GM19240 (cell line): ENCODE results near the gene ARHGAP22.

Source experiments
- DNase-seq: peaks from one replicate; pipeline ENCODE4 v3.0.0; 2011; ENCODE audit warnings: low spot score; ENCODE audit not compliant: insufficient read length

ARHGAP22 gene

DNA sequence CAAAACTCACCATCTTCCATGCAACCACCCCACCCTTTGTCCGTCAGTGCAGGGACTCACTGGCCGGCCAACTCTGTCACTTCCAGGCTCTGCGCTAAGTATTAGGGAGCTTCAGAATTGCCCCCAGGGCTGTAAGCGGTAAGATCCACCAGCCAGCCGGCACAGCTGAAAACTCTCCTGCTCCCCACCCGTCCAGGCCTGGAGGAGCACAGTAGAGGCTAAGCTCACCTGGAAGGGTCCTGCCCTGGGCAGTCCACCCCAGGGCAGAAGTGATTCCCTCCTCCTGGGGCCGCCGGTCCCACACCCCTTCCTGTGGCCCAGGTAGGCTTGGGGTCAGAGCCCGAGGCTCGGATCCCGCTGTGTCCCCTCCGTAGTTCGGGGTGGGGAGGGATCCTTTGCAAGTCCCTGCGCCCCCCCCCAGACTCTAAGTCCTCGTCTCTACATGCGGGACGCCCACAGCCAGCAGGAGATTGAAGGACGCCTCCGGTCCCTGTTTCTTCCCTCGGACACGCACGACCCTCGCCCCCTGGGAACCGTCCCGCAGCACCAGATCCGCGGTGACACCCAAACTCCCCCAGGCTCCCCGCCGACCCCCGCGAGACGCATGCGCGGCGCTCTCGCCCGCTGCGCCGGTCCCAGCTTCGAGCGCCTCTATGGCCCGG, 138.9 kb downstream of the ARHGAP22 start:
- DNase-seq: no peak

DNA sequence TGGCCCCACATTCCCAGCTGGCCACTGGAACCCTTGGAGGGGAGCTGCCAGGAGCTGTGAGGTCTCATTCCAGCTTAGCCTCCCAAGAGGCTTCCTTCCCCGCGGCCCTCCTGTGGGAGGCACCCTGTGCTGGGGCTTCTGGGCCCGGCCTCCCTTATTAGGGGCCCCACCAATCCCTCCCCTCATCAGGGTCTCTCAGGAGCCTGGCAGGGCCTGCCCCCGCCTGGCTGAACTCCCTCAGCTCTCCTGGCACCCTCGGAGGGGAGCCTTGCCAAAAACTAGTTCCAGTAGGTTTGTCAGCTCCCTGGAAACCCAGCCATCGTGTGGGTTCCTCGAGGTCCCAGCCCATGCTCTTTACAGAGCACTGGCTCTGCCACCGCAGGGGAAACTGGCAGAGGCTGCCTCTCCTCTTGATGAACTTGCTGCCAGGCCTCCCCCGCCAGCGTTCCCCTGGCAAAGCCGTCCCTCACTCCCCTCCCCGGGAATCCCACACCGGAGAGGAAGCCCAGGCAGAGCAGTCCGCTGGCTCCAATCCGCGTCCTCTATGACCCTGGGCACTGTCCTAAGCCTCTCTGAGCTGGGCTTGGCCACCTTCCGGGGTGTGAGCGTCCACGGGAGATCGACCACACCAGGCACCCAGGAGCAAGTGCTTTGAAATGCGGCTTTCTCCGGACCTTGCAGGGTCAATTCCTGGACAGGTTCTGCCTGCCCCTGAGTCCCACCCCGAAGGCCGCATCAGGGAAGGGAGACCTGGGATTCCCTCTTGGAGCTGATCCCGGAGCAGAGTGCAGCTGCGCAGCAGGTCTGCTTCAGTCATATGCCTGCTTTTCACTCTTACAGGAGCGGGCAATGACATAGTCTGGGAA, 139.8 kb downstream of the ARHGAP22 start:
- no peak for DNase-seq

DNA sequence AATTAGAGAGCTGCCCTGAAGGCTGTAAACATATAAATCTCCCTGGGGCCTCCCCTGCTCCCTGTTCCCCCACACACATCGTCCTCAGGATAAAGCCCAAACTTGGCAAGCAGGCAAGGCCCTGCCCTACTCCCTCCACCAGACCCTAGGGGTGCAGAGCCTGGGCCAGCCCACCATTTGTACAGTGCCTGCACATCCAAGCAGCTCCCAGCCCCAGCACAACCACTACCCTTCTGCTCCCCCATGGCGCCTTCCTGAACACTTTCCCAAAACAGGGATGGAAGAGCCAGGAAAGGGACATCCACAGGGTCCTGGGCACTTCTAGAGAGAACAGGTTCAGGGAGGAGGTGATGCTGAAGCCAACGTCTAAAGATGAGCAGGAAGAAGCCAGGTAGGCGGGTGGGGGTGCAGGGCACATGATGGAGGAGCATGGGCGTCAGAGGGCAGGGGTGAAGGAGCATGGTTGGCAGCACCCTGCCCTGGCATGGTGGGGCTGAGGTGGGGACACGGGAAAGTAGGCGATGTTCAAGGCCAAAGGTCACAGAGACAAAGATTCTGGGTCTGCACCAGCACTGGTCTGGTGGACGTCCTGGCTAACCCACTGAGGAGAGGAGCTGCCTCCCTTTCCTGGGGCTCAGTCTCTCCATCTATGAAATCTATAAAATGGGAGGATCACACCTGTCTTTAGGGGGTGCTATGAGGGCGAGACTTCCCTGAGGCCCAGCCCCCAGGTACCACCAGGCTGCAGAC, 140.6 kb downstream of the ARHGAP22 start:
- no peak for DNase-seq

DNA sequence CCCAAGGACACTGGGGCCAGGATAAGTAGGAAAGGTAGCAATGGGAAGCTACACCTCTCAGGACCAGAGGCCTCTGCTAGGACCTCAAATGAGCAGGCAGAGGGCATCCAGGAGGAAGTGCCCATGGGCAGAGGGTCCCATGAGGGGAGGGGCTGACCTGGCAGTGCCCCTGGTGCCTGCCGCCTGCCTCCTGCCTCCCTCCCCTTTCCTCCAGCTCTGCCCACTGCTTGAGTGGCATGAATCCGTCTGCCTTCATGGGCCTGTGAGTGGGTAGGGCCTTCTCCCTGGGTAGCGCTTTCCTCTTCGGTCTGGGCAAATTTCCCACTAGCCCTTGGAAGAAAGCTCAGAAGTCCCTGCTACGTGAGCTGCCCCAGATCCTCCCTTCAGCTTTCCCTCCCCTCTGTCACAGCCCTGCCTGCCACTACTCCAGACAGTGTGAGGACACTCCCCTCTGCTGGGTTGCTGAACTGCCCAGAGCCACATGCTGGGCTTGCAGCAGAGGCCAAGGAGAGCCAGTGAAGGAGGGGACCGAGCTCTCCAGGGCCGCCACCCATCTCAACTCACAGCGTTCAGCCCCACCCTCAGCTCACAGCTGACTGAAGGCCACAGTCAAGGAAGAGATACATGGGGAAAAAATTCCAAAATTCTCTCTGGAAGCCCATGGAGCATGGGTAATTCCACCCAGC, 141.4 kb downstream of the ARHGAP22 start:
- no peak for DNase-seq

DNA sequence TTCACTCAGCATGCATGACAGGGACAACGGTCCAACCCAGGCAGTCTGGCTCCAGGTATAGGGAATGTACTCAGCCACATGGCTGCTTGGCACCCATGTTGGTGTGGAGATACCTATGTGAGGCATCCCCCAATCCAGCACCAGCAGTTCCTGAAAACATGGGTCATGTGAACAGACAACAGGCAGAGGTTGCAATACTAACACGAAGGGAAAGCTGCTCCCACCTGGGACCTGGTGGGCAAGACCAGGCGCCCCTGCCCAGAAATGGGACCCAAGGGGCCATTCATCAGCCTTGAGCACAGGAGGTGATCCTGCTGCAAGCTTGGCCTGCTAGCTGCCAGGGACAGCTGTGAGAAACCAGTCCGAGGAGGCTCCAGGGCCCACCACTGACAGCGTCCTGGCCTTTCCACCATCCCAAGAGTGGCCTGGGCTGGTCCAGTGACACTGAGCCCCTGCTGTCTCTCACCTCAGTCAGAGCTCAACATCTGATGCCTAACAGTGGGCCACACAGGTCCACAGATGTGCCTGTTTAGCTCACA, 142.3 kb downstream of the ARHGAP22 start:
- DNase-seq: no peak

DNA sequence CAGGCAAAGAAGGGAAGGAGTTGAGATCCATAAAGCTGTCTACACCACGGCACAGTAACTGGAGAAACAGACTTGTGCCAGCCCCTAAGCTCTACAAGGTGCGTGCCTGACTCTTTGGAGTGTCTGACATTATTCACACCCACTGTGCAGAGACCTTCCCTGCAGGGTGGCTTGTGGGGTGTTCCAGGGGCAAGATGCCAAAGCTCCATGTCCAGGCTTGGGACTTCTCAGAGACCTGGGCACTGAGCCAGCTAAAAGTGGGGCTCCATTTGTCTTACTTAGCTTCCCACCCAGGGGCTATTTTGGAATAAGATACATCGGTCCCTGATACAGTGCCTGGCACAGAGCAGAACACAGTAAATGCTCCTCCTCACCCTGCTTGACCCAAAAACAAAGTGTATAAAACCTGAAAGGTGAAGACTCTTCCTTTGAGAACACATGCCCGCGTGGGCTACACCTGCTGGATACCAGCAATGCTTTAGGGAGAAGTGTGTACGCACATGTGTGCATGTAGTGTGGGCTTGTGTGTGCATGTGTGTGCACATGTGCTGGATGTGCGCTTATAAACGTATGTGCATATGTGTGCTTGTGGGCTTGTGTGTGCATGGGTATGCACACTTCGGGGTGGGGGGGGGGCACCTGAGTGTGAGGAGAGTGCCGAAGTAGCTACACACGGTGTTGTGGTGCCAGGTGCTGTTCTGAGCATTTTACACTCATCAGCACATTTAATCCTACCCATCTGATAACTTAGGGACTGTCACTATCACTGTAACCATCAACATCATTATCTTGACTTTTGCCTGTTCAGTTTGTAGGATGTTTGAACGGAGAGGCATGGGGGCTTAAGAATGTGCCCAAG, 143.0 kb downstream of the ARHGAP22 start:
- DNase-seq: no peak

DNA sequence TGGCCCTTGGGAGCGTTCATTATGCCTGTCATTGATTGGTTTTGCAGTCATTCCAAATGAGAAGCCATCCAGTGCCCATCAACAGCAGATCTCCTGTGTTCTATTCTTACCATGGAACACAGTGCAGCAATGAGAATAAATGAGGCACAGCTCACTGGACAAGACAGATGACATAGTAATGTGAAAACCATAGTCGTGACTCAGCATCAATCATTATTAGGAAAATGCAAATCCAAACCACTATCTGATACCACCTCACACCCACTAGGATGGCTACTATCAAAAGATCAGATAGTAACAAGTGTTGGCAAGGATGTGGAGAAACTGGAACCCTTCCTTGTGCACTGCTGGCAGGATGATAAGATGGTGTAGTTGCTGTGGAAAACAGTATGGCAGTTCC, 144.7 kb downstream of the ARHGAP22 start:
- DNase-seq: no peak

DNA sequence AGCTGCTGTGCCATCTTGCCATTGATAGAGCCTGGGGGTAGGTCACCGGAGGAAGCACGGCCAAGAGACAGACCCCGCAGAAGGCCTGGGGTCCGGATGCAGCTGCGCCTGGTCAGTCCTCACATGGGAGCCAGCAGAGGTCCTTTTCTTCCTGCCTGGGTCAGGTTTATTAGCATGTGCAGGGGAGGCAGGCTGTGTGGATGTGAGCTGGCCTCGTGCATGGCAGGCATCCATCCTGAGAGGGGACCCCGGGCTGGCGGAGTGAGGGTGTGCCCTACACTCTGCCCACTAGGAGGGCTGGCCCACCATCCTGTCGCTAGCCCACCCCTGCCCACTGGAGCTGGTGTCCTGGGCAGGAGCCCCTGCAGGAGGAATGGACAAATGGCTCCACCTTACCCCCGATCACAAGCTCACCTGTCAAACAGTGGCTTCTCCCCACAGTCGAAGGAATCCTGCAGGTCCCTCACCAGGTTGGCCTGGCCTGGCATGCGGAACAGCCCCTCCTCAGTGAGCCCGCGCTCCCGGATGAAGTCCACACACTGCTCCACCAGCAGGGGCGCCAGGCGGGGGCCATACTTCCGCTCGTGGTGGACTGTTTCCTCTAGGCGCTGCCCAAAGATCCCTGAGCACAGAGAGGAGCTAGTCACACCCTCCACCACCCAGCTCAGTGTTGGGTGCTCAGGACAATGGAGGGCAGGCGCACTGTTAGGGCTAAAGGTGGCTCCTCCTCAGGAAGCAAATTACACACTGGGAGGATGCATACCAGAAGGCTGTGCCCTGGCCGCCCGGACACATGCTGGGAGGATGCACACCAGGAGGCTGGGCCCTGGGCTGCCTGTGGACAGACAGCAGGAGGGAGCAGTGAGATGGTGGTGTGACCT, 145.4 kb downstream of the ARHGAP22 start:
- no peak for DNase-seq

DNA sequence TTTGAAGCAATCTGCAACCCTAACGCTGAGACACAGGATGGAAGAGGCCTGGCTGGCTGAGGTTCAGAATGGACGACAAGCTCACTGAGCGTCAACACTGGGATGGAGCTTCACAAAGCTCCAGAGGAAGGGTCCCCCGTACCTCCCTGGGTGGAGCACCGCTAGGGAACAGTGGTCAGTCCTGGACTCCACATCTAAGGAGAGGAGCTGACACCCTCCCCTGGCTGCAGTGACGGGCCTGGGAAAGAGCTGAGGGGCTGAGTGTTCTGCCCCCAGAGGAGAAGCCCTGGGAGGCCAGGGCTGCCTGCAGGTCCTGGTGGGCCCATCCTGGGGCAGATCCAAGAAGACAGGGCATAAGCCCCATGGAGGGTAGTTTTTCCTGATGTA, 146.2 kb downstream of the ARHGAP22 start:
- no peak for DNase-seq

DNA sequence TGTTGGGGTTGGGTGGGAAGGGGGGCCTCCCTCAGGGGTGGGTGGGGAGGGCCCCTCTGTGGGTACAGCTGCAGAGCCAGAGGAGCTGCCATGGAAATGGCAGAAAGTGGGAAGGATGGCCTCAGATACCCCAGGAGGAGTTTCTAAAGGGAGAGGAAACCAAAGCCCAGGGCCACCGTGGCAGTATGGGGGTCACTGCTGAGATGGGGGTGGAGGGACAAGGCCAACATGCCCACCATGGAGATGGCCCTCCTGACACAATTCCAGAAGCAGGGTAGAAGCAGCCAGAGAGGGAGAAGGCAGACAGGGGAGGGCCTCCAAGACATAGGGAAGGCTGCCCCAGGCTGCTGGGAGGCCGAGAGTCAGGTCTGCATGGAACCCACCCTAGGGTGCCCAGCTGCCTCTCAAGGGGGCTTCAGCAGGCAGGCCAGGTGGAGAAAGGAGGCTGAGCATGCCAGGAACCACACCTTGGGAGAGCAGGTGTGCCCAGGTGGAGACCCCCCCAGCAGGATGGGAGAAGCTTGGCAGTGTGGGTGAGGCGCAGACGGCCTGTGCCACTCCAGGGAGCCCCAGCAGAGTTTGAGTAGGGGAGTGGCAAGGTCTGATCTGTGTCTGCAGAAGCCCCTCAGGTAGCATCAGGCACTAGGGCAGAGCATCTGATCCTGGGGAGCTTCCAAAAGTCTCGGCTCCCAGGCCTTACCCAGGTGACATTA, 146.8 kb downstream of the ARHGAP22 start:
- no peak for DNase-seq

DNA sequence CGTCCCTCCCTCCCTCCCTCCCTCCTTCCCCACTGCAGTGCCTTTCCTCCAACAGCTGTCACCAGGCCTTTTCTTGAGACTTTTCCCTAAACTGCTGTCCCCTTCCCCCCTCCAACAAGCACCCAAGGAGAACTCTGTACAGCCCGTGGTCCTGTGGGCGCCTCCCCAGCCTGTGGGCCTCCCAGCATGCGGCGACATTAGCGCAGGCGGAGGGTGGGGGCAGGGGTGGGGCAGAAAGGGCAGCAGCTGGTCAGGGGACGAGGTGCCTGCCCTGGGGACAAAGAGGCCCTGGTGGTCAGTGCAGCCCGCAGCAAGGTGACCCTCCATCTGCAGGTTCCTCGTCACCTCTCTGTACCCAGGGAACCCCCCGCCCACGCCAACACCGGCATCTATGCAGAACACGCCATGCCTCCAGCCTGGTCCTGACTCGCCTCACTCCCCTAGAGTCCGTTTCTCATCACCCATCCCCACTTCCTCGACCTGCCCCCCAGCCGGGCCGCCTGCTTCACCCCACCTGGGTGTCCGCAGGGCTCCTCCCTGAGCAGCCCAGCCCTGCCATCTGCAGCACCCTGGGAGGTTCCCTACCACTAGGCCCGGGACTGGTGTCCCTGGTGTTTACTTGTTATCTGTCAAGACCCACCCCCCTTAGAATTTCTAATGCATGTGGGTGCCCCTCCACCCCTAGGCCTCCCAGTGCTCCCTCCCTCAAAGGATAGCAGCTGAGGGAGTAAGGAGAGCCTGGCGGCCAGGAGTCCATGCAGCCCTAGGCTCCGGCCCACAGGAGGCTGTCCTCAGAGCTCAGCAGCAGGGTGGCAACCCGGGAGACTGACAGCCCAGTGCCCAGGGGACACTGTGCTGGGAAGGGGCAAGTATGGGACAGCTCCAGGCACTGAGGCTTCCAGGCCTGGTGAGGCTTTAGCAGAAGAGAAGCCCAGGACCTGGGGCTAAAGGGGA, 147.8 kb downstream of the ARHGAP22 start:
- no peak for DNase-seq

DNA sequence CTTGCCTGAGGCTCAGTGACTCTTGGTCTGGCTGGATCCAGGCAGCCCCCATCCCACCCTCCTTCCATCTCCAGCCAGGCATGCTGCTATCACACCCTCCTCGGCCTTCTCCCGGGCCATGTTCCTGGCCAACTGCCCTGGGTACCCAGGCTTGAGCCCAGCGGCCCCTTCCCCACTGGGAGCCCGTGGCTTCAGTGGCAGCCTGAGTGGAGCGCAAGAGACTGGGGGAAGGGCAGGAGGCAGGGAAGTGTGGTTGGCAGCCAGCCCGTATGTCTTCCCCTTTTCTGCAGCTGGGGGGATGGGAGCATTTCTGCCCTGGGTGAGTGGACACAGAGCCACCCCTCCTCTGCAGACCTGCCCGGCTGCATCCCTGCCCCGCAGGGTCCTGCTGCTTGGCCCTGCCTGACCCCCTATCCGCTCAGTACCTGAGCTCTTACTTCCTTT, 148.5 kb downstream of the ARHGAP22 start:
- DNase-seq: no peak

DNA sequence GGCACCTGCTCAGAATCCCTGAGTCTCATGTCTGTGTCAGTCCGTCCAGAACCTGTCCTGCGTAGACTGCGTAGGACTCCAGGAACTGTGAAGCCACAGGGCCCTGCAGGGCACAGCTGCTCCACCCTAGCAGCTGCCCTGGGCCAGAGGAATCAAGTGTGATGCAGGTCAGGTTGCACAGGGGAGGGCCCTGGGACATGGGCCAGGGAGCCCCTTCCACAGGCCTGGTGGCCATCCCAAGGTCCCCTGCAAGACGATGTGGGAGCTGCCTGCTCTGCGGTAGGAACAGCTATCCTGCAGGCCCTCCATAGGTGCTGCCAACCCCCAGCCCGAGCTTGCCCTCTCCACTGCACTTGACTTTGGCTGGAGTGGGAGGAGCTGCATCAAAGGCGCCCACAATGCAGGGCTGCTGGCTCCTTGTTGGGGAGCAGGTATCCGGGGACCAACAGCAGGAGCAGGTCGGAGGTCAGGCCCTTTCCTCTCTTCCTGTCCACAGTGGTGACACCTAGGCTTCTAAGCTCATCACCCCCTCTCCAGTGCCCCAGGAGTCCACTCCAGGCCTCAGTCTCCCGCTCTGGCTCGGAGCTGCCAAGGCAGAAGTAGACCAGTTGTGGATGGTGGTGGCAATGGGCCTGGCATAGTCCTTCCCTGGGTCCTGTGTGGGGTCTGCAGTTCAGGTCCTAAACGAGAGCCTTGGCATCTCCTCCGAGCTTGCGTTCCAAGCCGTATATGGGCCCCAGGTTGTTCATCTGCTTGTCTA, 149.3 kb downstream of the ARHGAP22 start:
- DNase-seq: no peak

DNA sequence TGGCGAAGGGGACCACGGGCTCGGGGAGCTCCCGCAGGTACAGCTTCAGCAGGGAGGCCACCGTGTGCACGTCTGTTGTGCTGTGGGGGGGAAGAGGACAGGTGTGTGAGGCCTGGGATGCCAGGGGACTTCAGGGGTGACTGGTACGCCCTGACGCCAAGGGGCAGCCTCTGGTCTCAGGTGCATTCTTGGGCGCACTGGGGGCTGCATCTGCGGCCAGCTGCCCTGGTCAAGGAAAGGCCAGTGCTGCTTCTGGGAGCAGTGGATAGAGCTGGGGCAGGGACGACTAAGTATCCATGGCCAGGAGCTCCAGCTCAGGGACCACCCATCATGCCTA, 149.8 kb downstream of the ARHGAP22 start:
- DNase-seq: no peak

DNA sequence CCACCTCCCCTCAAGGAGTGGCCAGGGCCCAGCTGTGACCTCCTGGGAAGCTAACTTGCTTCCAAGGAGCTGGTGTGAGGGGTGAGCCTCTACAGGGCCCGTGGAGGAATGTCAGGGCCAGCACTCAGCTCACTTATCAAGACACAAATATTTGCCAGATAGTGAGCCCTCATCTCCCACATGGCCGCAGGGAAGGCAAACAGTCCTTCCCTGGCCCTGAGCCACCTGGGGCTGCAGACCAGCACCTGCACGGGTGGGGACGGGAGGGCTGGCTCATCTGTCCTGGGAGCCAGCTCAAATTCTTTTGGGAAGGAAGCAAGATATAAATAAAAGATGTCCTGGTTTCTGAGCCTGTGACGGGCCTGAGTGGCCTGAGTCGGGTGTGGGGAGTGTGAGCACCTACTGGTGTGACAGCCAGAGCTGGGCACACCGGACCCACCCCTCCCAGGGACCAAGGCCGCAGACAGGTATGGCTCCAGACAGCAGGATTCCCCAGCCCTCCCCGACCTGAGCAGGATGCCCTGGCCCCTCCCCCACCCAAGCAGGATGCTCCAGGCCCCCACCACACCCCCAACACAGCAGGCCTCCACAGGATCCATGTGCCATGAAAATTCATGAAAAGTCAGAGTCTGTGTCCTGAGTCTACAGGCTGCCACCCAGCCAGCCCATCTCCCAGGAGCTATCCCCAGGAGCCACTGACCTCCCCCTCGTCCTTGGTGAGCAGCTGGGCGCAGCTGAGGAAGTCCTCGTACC, 150.4 kb downstream of the ARHGAP22 start:
- DNase-seq: no peak
